AG10803 (cell line): ENCODE data around the gene AFF3.
"Not testable (repeated sequence)": the region's sequence is repeated elsewhere in the genome, so short reads cannot be mapped to it uniquely, and the experiment has no call there.

ENCODE experiments used
- DNase-seq: peaks from one replicate; pipeline ENCODE4 v3.0.0; 2010; ENCODE audit warnings: low read depth
- H3K4me3 ChIP-seq: 2 replicates; pipeline ENCODE4 v1.5.1; 2011; ENCODE audit warnings: mild to moderate bottlenecking, low read length, control low read depth
- CTCF ChIP-seq: conservative IDR thresholded peaks from 2 replicates; pipeline ENCODE4 v1.5.1; 2011; ENCODE audit warnings: mild to moderate bottlenecking, low read length, control low read depth, inconsistent platforms

The AFF3 gene

GRCh38 chr2:99512181-99512591, 630.2 kb downstream of the AFF3 start:
- DNase-seq, result no peak
- TF ChIP-seq CTCF, result no peak
- H3K4me3 ChIP-seq, result no peak overlapping the region

GRCh38 chr2:99509387-99509786, 633.0 kb downstream of the AFF3 start:
- no peak for TF ChIP-seq CTCF

GRCh38 chr2:99507937-99508818, 634.2 kb downstream of the AFF3 start:
- DNase-seq, result no peak
- no peak for TF ChIP-seq CTCF

More at GRCh38 chr2:99509387-99509786, 633.0 kb downstream of the AFF3 start:
- no peak for DNase-seq
- no peak overlapping the region for H3K4me3 ChIP-seq

GRCh38 chr2:99504844-99505584, 637.4 kb downstream of the AFF3 start:
- H3K4me3 ChIP-seq, result no peak overlapping the region
- TF ChIP-seq CTCF, result no peak
- DNase-seq, result no peak

More at GRCh38 chr2:99507937-99508818, 634.2 kb downstream of the AFF3 start:
- no peak overlapping the region for H3K4me3 ChIP-seq

- H3K4me3 ChIP-seq, DNase-seq: not testable (repeated sequence)
Observed at GRCh38 chr2:99503662-99504416, 638.6 kb downstream of the AFF3 start.

GRCh38 chr2:99496021-99496420, 646.4 kb downstream of the AFF3 start:
- TF ChIP-seq CTCF, result no peak
- H3K4me3 ChIP-seq, result no peak overlapping the region
- DNase-seq, result no peak
